Psoas muscle (tissue), 8 donors: ENCODE measurements around the gene PURA. TPM values are rescaled to one million over a fixed set of nuclear protein-coding genes. Genes with fewer than 3 reads are reported as not detected.

ENCODE experiments used
- ATAC-seq, 4 donors: fragments of 200-7000 bp; cut with Tn5 transposase; one replicate each; pipeline ENCODE4 v1.9.1; 2020; ENCODE audit warnings: moderate library complexity in 3 of 4, mild to moderate bottlenecking in 2 of 4
- DNase-seq, 2 donors: peaks; one replicate each; pipeline ENCODE4 v3.0.0-alpha.2; 2020
- H3K27ac ChIP-seq: fragments of 200-600 bp; one replicate; pipeline ENCODE4 v1.8.0; 2022
- H3K27me3 ChIP-seq, 3 donors: fragments of 200-600 bp in 1 of 3; one replicate each; pipeline versions ENCODE4 v1.6.1 to v1.8.0; 2013 to 2022; ENCODE audit warnings: low read length in 2 of 3, mild to moderate bottlenecking in 2 of 3, moderate library complexity in 1 of 3; ENCODE audit not compliant: insufficient read depth in 3 of 3
- H3K36me3 ChIP-seq, 2 donors: fragments of 200-600 bp in 1 of 2; one replicate each; pipeline versions ENCODE4 v1.6.1 to v1.8.0; 2013 to 2022; ENCODE audit warnings: low read depth in 1 of 2, mild to moderate bottlenecking in 1 of 2, moderate library complexity in 1 of 2; ENCODE audit not compliant: insufficient read depth in 1 of 2
- H3K4me1 ChIP-seq: fragments of 200-600 bp; one replicate; pipeline ENCODE4 v1.8.0; 2022
- H3K4me3 ChIP-seq: fragments of 200-600 bp; one replicate; pipeline ENCODE4 v1.8.0; 2022; ENCODE audit warnings: mild to moderate bottlenecking
- H3K9me3 ChIP-seq: fragments of 200-600 bp; one replicate; pipeline ENCODE4 v1.8.0; 2022
- CTCF ChIP-seq: fragments of 200-600 bp; IDR thresholded peaks from one replicate; pipeline ENCODE4 v1.8.0; 2022; ENCODE audit warnings: antibody characterized with exemption
- WGBS, 3 donors: extraction: QIAGEN DNeasy Blood & Tissue Kit; methylation state at CpG; one replicate each; pipeline versions ENCODE4 v1.1.6 to v1.1.7; 2013; 5-methylcytosine and 5-hydroxymethylcytosine counted together
- intact Hi-C, 2 donors: fragments of 100-400 bp; cut with DNase I; formaldehyde crosslinking; loops; one replicate each; pipeline versions ENCODE4 v1.11.0 to v1.14.2; 2022
- polyA plus RNA-seq, 3 donors: library from polyadenylated mRNA; stranded (reverse); fragments of 200-250 nt; gene quantifications; one replicate each; pipeline ENCODE4 v1.2.3, GENCODE V29; 2013
- total RNA-seq, 4 donors: library from RNA; stranded (reverse); fragmentation: NEBNext Ultra II Directional in 2 of 4; extraction: Animal tissue kit (Norgen Biotek cat#: 25700) in 2 of 4; gene quantifications; one replicate each; pipeline versions ENCODE4 v1.2.1 to v1.2.4, GENCODE V29; 2021 to 2023
- donor health status: healthy with polysubstance abuse.
- donor health status: DM: no; HTN: no; CAD: no; lungs with moderate emphysema.
- donor health status: Bipolar disorder and iron deficiency.
- donor health status: healthy.
- donor health status: DM: yes; HTN: yes; CAD: no.
- donor health status: DM: no; HTN: no; CAD: no.
- donor health status: DM: no; HTN: no; CAD: no.
- donor health status: DM: yes; HTN: yes; CAD: no.

Gene PURA
- total and polyA plus RNA-seq, 7 donors = 3.2 to 20.4 (median 11.8) TPM

GRCh38 chr5:140145818-140146522, 32.1 kb downstream of the PURA start:
- no peak overlapping the region for H3K27ac ChIP-seq
- ATAC-seq = peak; percentile 94 to 97 (median 94)
- H3K9me3 ChIP-seq = no peaks in the 10 kb centered on the region
- no peaks in the 10 kb centered on the region for H3K36me3 ChIP-seq
- TF ChIP-seq CTCF = peak; percentile 81
- peak overlapping the region; percentile 66 for H3K4me3 ChIP-seq
- peaks cover 16% of the 10 kb centered on the region for H3K4me1 ChIP-seq
- peak; percentile 82 to 90 for DNase-seq
- 10 to 11% (median 10%) methylated on average over 60 to 64 of the region's 64 CpGs for WGBS, 3 donors
- intact Hi-C loops = loop anchor here (5.0 kb wide), 2 partner anchors 34 to 359 kb away; partner anchors contain the start of gene PURA (in 2 of the 2)
- H3K27me3 ChIP-seq = no peaks in the 10 kb centered on the region

DNA sequence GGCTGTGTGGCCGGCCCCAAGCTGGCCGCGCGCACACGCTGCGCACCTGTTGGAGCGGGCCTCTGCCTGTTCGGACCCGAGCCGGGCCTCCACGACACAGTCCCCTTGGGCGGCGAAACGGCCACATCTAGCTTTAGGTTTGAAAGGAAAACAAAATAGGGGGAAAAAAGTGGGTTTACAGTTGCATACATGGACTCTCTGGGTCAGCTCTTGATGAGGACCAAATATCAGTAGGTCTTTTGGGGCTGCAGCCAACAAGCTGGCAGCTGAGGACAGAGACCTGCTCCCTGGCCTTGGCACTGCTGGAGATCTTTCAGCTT, 32.6 kb downstream of the PURA start:
- Histone ChIP-seq H3K36me3 (no peaks in the 10 kb centered on the region), H3K27me3 (no peaks in the 10 kb centered on the region), H3K9me3 (no peaks in the 10 kb centered on the region), H3K27ac (no peak overlapping the region), H3K4me3 (peak overlapping the region; percentile 66), H3K4me1 (peaks cover 11% of the 10 kb centered on the region)
- intact Hi-C loops = loop anchor here (5.0 kb wide), 2 partner anchors 34 to 359 kb away; partner anchors contain the start of gene PURA (in 2 of the 2)
- DNase-seq (no peak), ATAC-seq (no peak)
- WGBS, 3 donors = 45 to 60% (median 60%) methylated on average over 9 to 14 of the region's 14 CpGs
- TF ChIP-seq CTCF = no peak

- intact Hi-C loops = loop anchor here (5.0 kb wide), 2 partner anchors 35 to 360 kb away; partner anchors contain the start of gene PURA (in 2 of the 2)
- no peak overlapping the region for H3K4me3 ChIP-seq
- H3K9me3 ChIP-seq = no peaks in the 10 kb centered on the region
- TF ChIP-seq CTCF = no peak
- WGBS, 3 donors = 83 to 100% (median 88%) methylated on average over 1 of the region's 1 CpG
- no peaks in the 10 kb centered on the region for H3K27me3 ChIP-seq
- no peaks in the 10 kb centered on the region for H3K36me3 ChIP-seq
- peaks cover 11% of the 10 kb centered on the region for H3K4me1 ChIP-seq
- DNase-seq = no peak
- no peak for ATAC-seq
- no peak overlapping the region for H3K27ac ChIP-seq
Observed at GRCh38 chr5:140147460-140147859, 33.6 kb downstream of the PURA start.

GRCh38 chr5:140148508-140148907, 34.6 kb downstream of the PURA start:
- Histone ChIP-seq H3K4me3 (no peak overlapping the region), H3K9me3 (no peaks in the 10 kb centered on the region), H3K4me1 (peaks cover 11% of the 10 kb centered on the region), H3K27ac (no peak overlapping the region), H3K27me3 (no peaks in the 10 kb centered on the region), H3K36me3 (no peaks in the 10 kb centered on the region)
- no peak for ATAC-seq
- TF ChIP-seq CTCF = no peak
- intact Hi-C loops = loop anchor here (5.0 kb wide), 2 partner anchors 36 to 361 kb away; partner anchors contain the start of gene PURA (in 2 of the 2)
- 41 to 52% (median 44%) methylated on average over 6 of the region's 6 CpGs for WGBS, 3 donors
- DNase-seq = no peak
